Fibroblast of lung (primary cell): ENCODE results near the gene THRB.

Experiments used
- CTCF ChIP-seq, 2 donors: IDR thresholded peaks in 1 of 2; conservative IDR thresholded peaks in 1 of 2; 1 replicate in 1 of 2; 2 replicates in 1 of 2; pipeline ENCODE4 v1.5.1; 2011 to 2012; ENCODE audit warnings: low read length in 2 of 2, control low read depth in 1 of 2, inconsistent platforms in 1 of 2, low read depth in 1 of 2, mild to moderate bottlenecking in 1 of 2
- EZH2 ChIP-seq: IDR thresholded peaks from 2 replicates; pipeline ENCODE4 v1.5.1; 2012; ENCODE audit warnings: low read length, control low read depth, mild to moderate bottlenecking; ENCODE audit errors: missing control alignments

GRCh38 chr3:24518990-24519367 is 24.3 kb upstream of the THRB start:
- TF ChIP-seq CTCF (conservative IDR thresholded peaks at IDR 0.05 in 1 of 2, IDR thresholded peaks at IDR 0.05 in 1 of 2; ENCODE audit: low read depth in 1 of 2, low read length in 2 of 2), result no peak
- TF ChIP-seq EZH2, result no peak
